ENCODE measurements around the gene NEURL3. TPM values are rescaled to one million over a fixed set of nuclear protein-coding genes. Genes with fewer than 3 reads are reported as not detected.
"Not testable (repeated sequence)": the region's sequence is repeated elsewhere in the genome, so short reads cannot be mapped to it uniquely, and the experiment has no call there.

NEURL3 gene
- total and polyA plus RNA-seq, 9 donors, result 0.12 to 0.30 (median 0.14) TPM; not detected in 3

DNA sequence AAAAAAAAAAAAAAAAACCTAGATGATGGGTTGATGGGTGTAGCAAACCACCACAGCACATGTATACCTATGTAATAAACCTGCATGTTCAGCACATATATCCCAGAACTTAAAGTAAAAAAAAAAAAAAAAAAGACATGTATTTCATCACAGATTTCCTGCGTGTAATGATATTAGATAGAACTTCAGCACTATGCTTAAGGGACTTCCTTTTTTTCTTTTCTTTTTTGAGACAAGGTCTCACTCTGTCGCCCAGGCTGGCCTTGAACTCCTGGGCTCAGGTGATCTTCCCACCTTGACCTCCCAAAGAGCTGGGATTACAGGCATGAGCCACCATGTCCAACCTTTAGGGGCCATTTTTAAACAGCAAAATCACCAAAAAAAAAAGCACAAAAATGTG, 42.0 kb downstream of the NEURL3 start:
- Histone ChIP-seq H3K36me3 (ENCODE audit: control insufficient read depth, insufficient read depth, low read length) (no peaks in the 10 kb centered on the region), H3K27ac (ENCODE audit: low read length) (no peak overlapping the region), H3K27me3 (ENCODE audit: control insufficient read depth, insufficient read depth, low read length) (no peaks in the 10 kb centered on the region), H3K9me3 (replicated peaks; ENCODE audit: control insufficient read depth, low read depth, low read length) (peaks cover 2% of the 10 kb centered on the region), H3K4me1 (ENCODE audit: control insufficient read depth, insufficient read depth, low read length) (no peaks in the 10 kb centered on the region), H3K4me3 (ENCODE audit: low read length) (no peak overlapping the region)
- no peak for DNase-seq
- 50% methylated on average over 1 of the region's 2 CpGs for WGBS (ENCODE audit: insufficient coverage)

DNA sequence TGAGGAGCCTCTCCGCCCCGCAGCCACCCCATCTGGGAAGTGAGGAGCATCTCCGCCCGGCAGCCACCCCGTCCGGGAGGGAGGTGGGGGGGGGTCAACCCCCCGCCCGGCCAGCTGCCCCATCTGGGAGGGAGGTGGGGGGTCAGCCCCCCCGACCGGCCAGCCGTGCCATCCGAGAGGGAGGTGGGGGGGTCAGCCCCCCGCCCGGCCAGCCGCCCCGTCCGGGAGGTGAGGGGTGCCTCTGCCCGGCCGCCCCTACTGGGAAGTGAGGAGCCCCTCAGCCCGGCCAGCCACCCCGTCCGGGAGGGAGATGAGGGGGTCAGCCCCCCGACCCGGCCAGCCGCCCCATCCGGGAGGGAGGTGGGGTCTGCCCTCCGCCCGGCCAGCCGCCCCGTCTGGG, 43.5 kb downstream of the NEURL3 start:
- not testable (repeated sequence) for H3K4me3 ChIP-seq (ENCODE audit: low read length); H3K36me3 ChIP-seq (ENCODE audit: control insufficient read depth, insufficient read depth, low read length); H3K9me3 ChIP-seq (replicated peaks; ENCODE audit: control insufficient read depth, low read depth, low read length); H3K4me1 ChIP-seq (ENCODE audit: control insufficient read depth, insufficient read depth, low read length); H3K27me3 ChIP-seq (ENCODE audit: control insufficient read depth, insufficient read depth, low read length); DNase-seq; H3K27ac ChIP-seq (ENCODE audit: low read length)
- no CpG with 5 or more reads among the region's 30 CpGs for WGBS (ENCODE audit: insufficient coverage)

DNA sequence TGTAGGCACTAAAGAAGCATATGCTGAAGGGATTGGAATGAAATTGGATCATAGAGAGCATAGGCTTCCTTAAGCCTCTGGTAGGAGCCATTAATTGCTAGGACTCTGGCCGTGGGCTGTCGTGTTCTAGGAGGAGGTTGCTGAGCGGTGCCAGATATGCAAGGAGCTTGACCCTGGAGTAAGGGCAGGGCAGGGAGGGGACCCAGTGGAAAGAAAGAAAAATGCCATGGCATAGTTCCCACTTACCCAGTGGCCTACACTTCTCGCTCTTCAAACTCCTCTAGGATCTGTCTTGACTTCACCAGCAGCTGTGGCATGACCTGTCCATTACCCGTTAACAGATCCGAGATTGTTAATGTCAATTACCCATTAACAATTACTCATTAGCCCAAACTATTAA, 53.1 kb downstream of the NEURL3 start:
- H3K4me1 ChIP-seq (ENCODE audit: control insufficient read depth, insufficient read depth, low read length), result no peaks in the 10 kb centered on the region
- no peak overlapping the region for H3K4me3 ChIP-seq (ENCODE audit: low read length)
- no peak for DNase-seq
- no peaks in the 10 kb centered on the region for H3K27me3 ChIP-seq (ENCODE audit: control insufficient read depth, insufficient read depth, low read length)
- H3K27ac ChIP-seq (ENCODE audit: low read length), result no peak overlapping the region
- H3K9me3 ChIP-seq (replicated peaks; ENCODE audit: control insufficient read depth, low read depth, low read length), result no peaks in the 10 kb centered on the region
- H3K36me3 ChIP-seq (ENCODE audit: control insufficient read depth, insufficient read depth, low read length), result no peaks in the 10 kb centered on the region
- WGBS (ENCODE audit: insufficient coverage), result 79% methylated on average over 2 of the region's 6 CpGs

DNA sequence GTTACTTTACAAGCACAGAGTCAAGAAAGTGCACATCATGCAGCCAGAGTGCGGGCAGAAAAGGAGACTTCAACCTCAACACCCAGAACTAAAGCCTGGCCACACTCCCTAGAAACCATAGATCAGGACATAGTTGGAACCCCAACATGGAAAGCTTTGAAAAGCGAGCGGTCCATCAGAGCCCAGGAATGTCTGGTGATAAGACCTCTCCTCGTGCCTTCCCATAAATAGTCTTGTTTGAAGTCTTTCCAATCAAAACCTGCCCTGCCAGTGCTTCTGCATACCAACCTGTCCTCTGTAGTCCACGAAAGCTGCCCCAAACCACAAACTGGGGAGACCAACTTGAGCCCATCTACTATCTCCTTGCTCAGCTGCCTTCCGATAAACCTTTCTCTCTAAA, 55.5 kb downstream of the NEURL3 start:
- no peak overlapping the region for H3K27ac ChIP-seq (ENCODE audit: low read length)
- 74% methylated on average over 5 of the region's 6 CpGs for WGBS (ENCODE audit: insufficient coverage)

DNA sequence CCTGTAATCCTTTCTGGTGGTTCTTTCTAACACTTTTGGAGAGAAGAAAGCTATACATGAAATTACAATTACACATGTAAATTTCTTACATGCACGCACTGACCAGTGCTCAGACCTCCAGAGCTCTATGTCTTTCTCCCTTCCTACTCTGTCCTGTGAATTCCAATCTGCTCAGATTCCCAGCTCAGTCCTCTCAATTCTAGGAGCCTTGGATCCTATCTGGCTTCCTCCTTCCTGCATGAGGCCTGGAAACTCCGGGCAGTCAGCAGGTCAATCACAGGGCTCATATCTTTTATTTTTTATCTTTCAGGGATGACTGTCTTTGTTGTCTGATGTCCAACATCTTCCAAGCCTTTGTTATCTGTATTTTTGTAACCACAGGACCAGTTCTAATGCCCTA, 56.0 kb downstream of the NEURL3 start:
- Histone ChIP-seq H3K36me3 (ENCODE audit: control insufficient read depth, insufficient read depth, low read length) (no peaks in the 10 kb centered on the region), H3K9me3 (replicated peaks; ENCODE audit: control insufficient read depth, low read depth, low read length) (no peaks in the 10 kb centered on the region), H3K27ac (ENCODE audit: low read length) (no peak overlapping the region), H3K27me3 (ENCODE audit: control insufficient read depth, insufficient read depth, low read length) (no peaks in the 10 kb centered on the region), H3K4me3 (ENCODE audit: low read length) (no peak overlapping the region), H3K4me1 (ENCODE audit: control insufficient read depth, insufficient read depth, low read length) (no peaks in the 10 kb centered on the region)
- 67% methylated on average over 1 of the region's 2 CpGs for WGBS (ENCODE audit: insufficient coverage)
- no peak for DNase-seq

More for the DNA sequence above, 55.5 kb downstream of the NEURL3 start:
- Histone ChIP-seq H3K4me1 (ENCODE audit: control insufficient read depth, insufficient read depth, low read length) (no peaks in the 10 kb centered on the region), H3K4me3 (ENCODE audit: low read length) (no peak overlapping the region), H3K9me3 (replicated peaks; ENCODE audit: control insufficient read depth, low read depth, low read length) (no peaks in the 10 kb centered on the region), H3K36me3 (ENCODE audit: control insufficient read depth, insufficient read depth, low read length) (no peaks in the 10 kb centered on the region), H3K27me3 (ENCODE audit: control insufficient read depth, insufficient read depth, low read length) (no peaks in the 10 kb centered on the region)
- DNase-seq, result no peak

DNA sequence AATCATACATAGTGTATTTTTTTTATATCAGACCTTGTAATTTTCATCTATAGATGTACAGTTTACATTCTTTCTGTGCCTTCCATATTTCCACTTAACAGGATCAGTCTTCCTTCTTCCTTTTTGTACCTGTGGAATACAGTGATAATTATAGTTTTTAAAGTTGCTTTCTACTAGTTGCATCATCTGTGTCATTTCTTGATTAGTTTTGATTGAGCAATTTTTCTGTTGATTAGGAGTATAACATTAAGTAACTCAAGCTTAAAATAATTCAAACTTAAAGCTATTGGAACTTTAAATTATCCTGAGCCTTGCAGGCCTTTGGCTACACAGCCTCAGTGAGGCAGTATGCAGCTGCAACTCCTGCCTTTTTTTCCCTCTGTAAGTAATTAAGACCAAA, 57.4 kb downstream of the NEURL3 start:
- no peak for DNase-seq
- no peak overlapping the region for H3K27ac ChIP-seq (ENCODE audit: low read length)

More for the DNA sequence above, 57.4 kb downstream of the NEURL3 start:
- Histone ChIP-seq H3K27me3 (ENCODE audit: control insufficient read depth, insufficient read depth, low read length) (no peaks in the 10 kb centered on the region), H3K36me3 (ENCODE audit: control insufficient read depth, insufficient read depth, low read length) (no peaks in the 10 kb centered on the region), H3K9me3 (replicated peaks; ENCODE audit: control insufficient read depth, low read depth, low read length) (no peaks in the 10 kb centered on the region), H3K4me3 (ENCODE audit: low read length) (no peak overlapping the region), H3K4me1 (ENCODE audit: control insufficient read depth, insufficient read depth, low read length) (no peaks in the 10 kb centered on the region)

Other genes with a start within 250 kb of the NEURL3 start
- 11.0 TPM for gene TMEM127, start 239.4 kb downstream of the NEURL3 start, total RNA-seq
- 10 to 100 TPM; 22.9 to 31.2 (median 27.4) TPM for gene TMEM127, start 239.4 kb downstream of the NEURL3 start, polyA plus RNA-seq (ENCODE audit: insufficient read depth in 1 of 8, insufficient read length in 8 of 8, low replicate concordance in 1 of 8)
- gene CIAO1, start 239.1 kb downstream of the NEURL3 start, total RNA-seq, result 48.4 TPM
- 10 to 100 TPM; 39.5 to 45.6 (median 42.7) TPM for gene CIAO1, start 239.1 kb downstream of the NEURL3 start, polyA plus RNA-seq (ENCODE audit: insufficient read depth in 1 of 8, insufficient read length in 8 of 8, low replicate concordance in 1 of 8)
- 41.9 TPM for gene SNRNP200, start 199.8 kb downstream of the NEURL3 start, total RNA-seq
- gene SNRNP200, start 199.8 kb downstream of the NEURL3 start, polyA plus RNA-seq (ENCODE audit: insufficient read depth in 1 of 8, insufficient read length in 8 of 8, low replicate concordance in 1 of 8), result 100 to 1,000 TPM in 3 of 8 donors, 10 to 100 TPM in 5; 75.9 to 106 (median 98.2) TPM
- 4.4 TPM for gene ITPRIPL1, start 180.0 kb downstream of the NEURL3 start, total RNA-seq
- gene ITPRIPL1, start 180.0 kb downstream of the NEURL3 start, polyA plus RNA-seq (ENCODE audit: insufficient read depth in 1 of 8, insufficient read length in 8 of 8, low replicate concordance in 1 of 8), result 1 to 10 TPM; 2.5 to 5.3 (median 3.9) TPM
- 6.9 TPM for gene NCAPH, start 169.6 kb downstream of the NEURL3 start, total RNA-seq
- 10 to 100 TPM in 7 of 8 donors, 1 to 10 TPM in 1; 8.5 to 17.3 (median 12.6) TPM for gene NCAPH, start 169.6 kb downstream of the NEURL3 start, polyA plus RNA-seq (ENCODE audit: insufficient read depth in 1 of 8, insufficient read length in 8 of 8, low replicate concordance in 1 of 8)
- 11.3 TPM for gene ARID5A, start 31.4 kb upstream of the NEURL3 start, total RNA-seq
- gene ARID5A, start 31.4 kb upstream of the NEURL3 start, polyA plus RNA-seq (ENCODE audit: insufficient read depth in 1 of 8, insufficient read length in 8 of 8, low replicate concordance in 1 of 8), result 10 to 100 TPM; 10.8 to 26.7 (median 22.8) TPM
- gene KANSL3, start 133.0 kb upstream of the NEURL3 start, total RNA-seq, result 32.2 TPM
- gene KANSL3, start 133.0 kb upstream of the NEURL3 start, polyA plus RNA-seq (ENCODE audit: insufficient read depth in 1 of 8, insufficient read length in 8 of 8, low replicate concordance in 1 of 8), result 10 to 100 TPM; 26.2 to 35.3 (median 30.3) TPM
- gene FER1L5, start 137.4 kb upstream of the NEURL3 start, total RNA-seq, result 0.98 TPM
- 1 to 10 TPM in 5 of 8 donors, under 1 TPM in 3; 0.17 to 3.9 (median 1.1) TPM for gene FER1L5, start 137.4 kb upstream of the NEURL3 start, polyA plus RNA-seq (ENCODE audit: insufficient read depth in 1 of 8, insufficient read length in 8 of 8, low replicate concordance in 1 of 8)
- gene LMAN2L, start 234.7 kb upstream of the NEURL3 start, total RNA-seq, result 27.4 TPM
- gene LMAN2L, start 234.7 kb upstream of the NEURL3 start, polyA plus RNA-seq (ENCODE audit: insufficient read depth in 1 of 8, insufficient read length in 8 of 8, low replicate concordance in 1 of 8), result 10 to 100 TPM; 22.5 to 30.3 (median 27.7) TPM